ENCODE data around the gene FHDC1.

FHDC1 gene

GRCh38 chr4:152957437-152958171 lies 21.5 kb downstream of the FHDC1 start:
- peak; percentile 39 for DNase-seq (ENCODE audit: low spot score)

- DNase-seq (ENCODE audit: low spot score) = no peak
Measured at GRCh38 chr4:152959080-152959479, 23.0 kb downstream of the FHDC1 start.

- no peak for DNase-seq (ENCODE audit: low spot score)
Measured at GRCh38 chr4:152960082-152960481, 24.0 kb downstream of the FHDC1 start.

- DNase-seq (ENCODE audit: low spot score) = no peak
Measured at GRCh38 chr4:152961014-152961772, 25.1 kb downstream of the FHDC1 start.

- DNase-seq (ENCODE audit: low spot score) = no peak
Measured at GRCh38 chr4:152961773-152962115, 25.6 kb downstream of the FHDC1 start.

GRCh38 chr4:152962150-152962549 lies 26.0 kb downstream of the FHDC1 start:
- DNase-seq (ENCODE audit: low spot score) = no peak

GRCh38 chr4:152964335-152964734 lies 28.2 kb downstream of the FHDC1 start:
- no peak for DNase-seq (ENCODE audit: low spot score)

- DNase-seq (ENCODE audit: low spot score) = no peak
Measured at GRCh38 chr4:152965611-152966010, 29.5 kb downstream of the FHDC1 start.

GRCh38 chr4:152967907-152968306 lies 31.8 kb downstream of the FHDC1 start:
- DNase-seq (ENCODE audit: low spot score) = no peak

GRCh38 chr4:152968806-152969394 lies 32.8 kb downstream of the FHDC1 start:
- no peak for DNase-seq (ENCODE audit: low spot score)

GRCh38 chr4:152970102-152970820 lies 34.1 kb downstream of the FHDC1 start:
- DNase-seq (ENCODE audit: low spot score) = no peak

GRCh38 chr4:152971053-152971452 lies 34.9 kb downstream of the FHDC1 start:
- DNase-seq (ENCODE audit: low spot score) = no peak

GRCh38 chr4:152972821-152973628 lies 36.9 kb downstream of the FHDC1 start:
- no peak for DNase-seq (ENCODE audit: low spot score)

GRCh38 chr4:152973629-152974467 lies 37.7 kb downstream of the FHDC1 start:
- DNase-seq (ENCODE audit: low spot score) = no peak

GRCh38 chr4:152974468-152975379 lies 38.6 kb downstream of the FHDC1 start:
- DNase-seq (ENCODE audit: low spot score) = no peak

- DNase-seq (ENCODE audit: low spot score) = no peak
Measured at GRCh38 chr4:152975380-152976211, 39.5 kb downstream of the FHDC1 start.

- DNase-seq (ENCODE audit: low spot score) = no peak
Measured at GRCh38 chr4:152976212-152976761, 40.2 kb downstream of the FHDC1 start.

GRCh38 chr4:152979731-152980330 lies 43.7 kb downstream of the FHDC1 start:
- no peak for DNase-seq (ENCODE audit: low spot score)

Data from LoVo (cell line).